ENCODE data around the gene STIM2.
"Not testable (repeated sequence)": the region's sequence is repeated elsewhere in the genome, so short reads cannot be mapped to it uniquely, and the experiment has no call there.

Gene STIM2

GRCh38 chr4:26819478-26820095 lies 41.1 kb upstream of the STIM2 start:
- no peak for DNase-seq (ENCODE audit: low spot score)
- TF ChIP-seq CTCF (IDR thresholded peaks at IDR 0.05; ENCODE audit: borderline replicate concordance, control extremely low read depth, extremely low read depth, insufficient read depth, missing control alignments): no peak
- in situ Hi-C loops (cut with MboI; ENCODE audit: low sequenced_read_pairs, unreplicated experiment): no loop called here

GRCh38 chr4:26820346-26820745 lies 40.3 kb upstream of the STIM2 start:
- no peak for TF ChIP-seq CTCF (IDR thresholded peaks at IDR 0.05; ENCODE audit: borderline replicate concordance, control extremely low read depth, extremely low read depth, insufficient read depth, missing control alignments)
- in situ Hi-C loops (cut with MboI; ENCODE audit: low sequenced_read_pairs, unreplicated experiment): no loop called here
- DNase-seq (ENCODE audit: low spot score): no peak

DNA sequence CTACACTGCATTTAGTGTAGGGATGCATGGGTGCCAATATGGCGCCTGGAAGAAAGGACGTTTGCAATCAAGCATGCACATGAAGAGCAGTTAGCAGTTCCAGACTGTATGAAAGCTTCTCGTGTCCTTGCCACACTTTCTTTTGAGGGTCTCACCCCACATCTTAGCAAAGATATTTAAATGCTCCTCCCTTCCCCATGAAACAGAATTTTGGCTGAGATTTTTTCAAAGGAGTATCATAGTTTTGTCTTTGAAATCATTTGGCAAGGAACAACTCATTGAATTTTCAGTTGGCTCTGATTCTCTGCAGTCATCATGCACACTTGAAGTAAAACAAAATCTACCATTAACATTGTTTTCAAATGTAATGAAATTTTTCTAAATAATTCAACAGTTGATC lies 39.6 kb upstream of the STIM2 start:
- TF ChIP-seq CTCF (IDR thresholded peaks at IDR 0.05; ENCODE audit: borderline replicate concordance, control extremely low read depth, extremely low read depth, insufficient read depth, missing control alignments): no peak
- in situ Hi-C loops (cut with MboI; ENCODE audit: low sequenced_read_pairs, unreplicated experiment): no loop called here
- DNase-seq (ENCODE audit: low spot score): no peak

DNA sequence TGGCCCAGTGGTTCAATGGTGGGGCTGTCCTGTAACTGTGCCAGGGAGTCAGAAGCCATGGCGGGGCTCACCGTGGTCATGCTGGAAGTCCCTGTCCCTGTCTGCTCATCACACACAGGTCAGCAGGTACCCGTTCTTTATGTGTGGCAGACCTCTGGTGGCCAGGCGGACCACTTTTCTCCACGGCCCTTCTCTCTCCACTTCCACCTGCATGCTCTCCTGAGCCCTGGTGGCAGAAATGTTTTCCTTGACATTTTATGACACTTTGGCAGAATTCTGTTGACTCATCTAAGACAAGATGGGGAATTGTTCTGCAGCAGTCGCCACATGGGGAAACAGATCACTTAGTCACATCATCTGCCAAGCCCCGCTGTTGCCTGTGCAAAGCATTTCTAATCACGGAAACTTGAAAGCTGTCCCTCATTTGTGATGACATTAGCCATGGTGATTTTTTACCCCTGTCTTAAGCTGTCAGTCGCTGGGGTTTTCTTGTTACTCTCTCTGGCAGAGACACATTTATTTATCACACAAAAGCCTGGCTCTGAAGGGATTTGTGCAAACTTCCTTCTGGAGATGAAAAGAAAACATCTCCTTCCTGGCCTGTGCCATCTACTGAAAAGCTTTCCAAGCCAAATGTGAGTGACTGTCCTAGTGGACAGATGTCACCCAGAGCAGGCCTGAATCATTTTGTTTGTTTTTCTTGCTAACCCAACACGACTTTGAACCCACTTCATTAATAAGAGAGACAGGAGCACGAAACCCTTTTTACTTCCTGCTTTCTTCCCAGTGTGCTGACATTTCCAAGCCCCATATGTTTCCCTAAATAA lies 38.8 kb upstream of the STIM2 start:
- no peak for TF ChIP-seq CTCF (IDR thresholded peaks at IDR 0.05; ENCODE audit: borderline replicate concordance, control extremely low read depth, extremely low read depth, insufficient read depth, missing control alignments)
- in situ Hi-C loops (cut with MboI; ENCODE audit: low sequenced_read_pairs, unreplicated experiment): no loop called here
- DNase-seq (ENCODE audit: low spot score): no peak

DNA sequence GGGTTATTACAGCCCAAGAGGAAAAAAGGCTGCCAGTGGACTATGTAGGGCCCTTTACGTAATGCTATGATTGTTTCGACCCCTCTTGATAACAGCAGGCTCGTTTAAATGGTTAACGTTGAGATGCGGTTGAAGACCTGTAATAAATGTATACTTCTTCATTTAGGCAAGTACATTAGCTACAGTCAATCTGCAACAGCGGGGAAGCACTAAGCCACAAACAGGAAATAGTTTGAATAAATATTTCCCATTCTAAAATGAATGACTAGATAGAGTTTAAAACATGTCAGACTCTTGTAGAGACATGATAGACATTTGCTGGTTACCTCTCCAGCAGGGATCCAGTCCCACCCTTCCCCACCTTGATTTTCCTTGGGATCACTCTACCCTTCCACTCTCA lies 38.1 kb upstream of the STIM2 start:
- DNase-seq (ENCODE audit: low spot score): no peak
- no peak for TF ChIP-seq CTCF (IDR thresholded peaks at IDR 0.05; ENCODE audit: borderline replicate concordance, control extremely low read depth, extremely low read depth, insufficient read depth, missing control alignments)
- in situ Hi-C loops (cut with MboI; ENCODE audit: low sequenced_read_pairs, unreplicated experiment): no loop called here

DNA sequence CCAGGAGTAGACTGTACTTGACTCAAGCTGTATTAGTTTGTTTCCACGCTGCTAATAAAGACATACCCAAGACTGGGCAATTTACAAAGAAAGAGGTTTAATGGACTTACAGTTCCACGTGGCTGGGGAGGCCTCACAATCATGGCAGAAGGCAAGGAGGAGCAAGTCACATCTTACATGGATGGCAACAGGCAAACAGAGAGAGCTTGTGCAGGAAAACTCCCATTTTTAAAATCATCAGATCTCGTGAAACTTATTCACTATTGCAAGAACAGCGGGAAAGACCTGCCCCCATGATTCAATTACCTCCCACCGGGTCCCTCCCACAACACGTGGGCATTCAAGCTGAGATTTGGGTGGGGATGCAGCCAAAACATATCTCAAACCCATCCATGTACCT lies 37.7 kb upstream of the STIM2 start:
- DNase-seq (ENCODE audit: low spot score); in situ Hi-C loops (cut with MboI; ENCODE audit: low sequenced_read_pairs, unreplicated experiment): not testable (repeated sequence)

GRCh38 chr4:26823583-26823982 lies 37.1 kb upstream of the STIM2 start:
- TF ChIP-seq CTCF (IDR thresholded peaks at IDR 0.05; ENCODE audit: borderline replicate concordance, control extremely low read depth, extremely low read depth, insufficient read depth, missing control alignments): no peak
- in situ Hi-C loops (cut with MboI; ENCODE audit: low sequenced_read_pairs, unreplicated experiment): no loop called here
- no peak for DNase-seq (ENCODE audit: low spot score)

Data from GM13976 (cell line).